H1 (cell line): Measurements from ENCODE around the gene FBXO21. TPM values are rescaled to one million over a fixed set of nuclear protein-coding genes. Genes with fewer than 3 reads are reported as not detected.

Source experiments
- CTCF ChIA-PET: fragments of 300-600 bp; sonication (Branson Sonifier 250); formaldehyde crosslinking; loops from one replicate; lab custom pipeline; 2021; ENCODE audit not compliant: partially characterized antibody; lab: Charles Lee
- POLR2A ChIA-PET: fragments of 300-600 bp; sonication (Branson Sonifier 250); formaldehyde crosslinking; loops from one replicate; lab custom pipeline; 2021; ENCODE audit warnings: inconsistent platforms; ENCODE audit not compliant: partially characterized antibody; lab: Charles Lee
- DNase-seq, 2 experiments: peaks; one replicate each; pipeline versions ENCODE4 v3.0.0 to v3.0.0-alpha.2; 2010 to 2022; ENCODE audit warnings: low spot score in 2 of 2, low read depth in 1 of 2, mixed read lengths in 1 of 2
- FAIRE-seq: peaks from 2 replicates; lab custom pipeline; 2011; peaks lifted over from hg19 to GRCh38; lab: Jason Lieb, UNC
- H2AFZ ChIP-seq: 2 replicates; pipeline ENCODE4 v1.8.1; 2012; ENCODE audit warnings: low read length, inconsistent platforms
- H2AK5ac ChIP-seq: 2 replicates; pipeline ENCODE4 v1.6.1; 2013; ENCODE audit warnings: low read depth, low read length
- H2BK120ac ChIP-seq: replicated peaks from 2 replicates; pipeline ENCODE3; 2013; ENCODE audit warnings: low read depth, low read length, inconsistent platforms
- H2BK12ac ChIP-seq: 2 replicates; pipeline ENCODE4 v1.6.1; 2013; ENCODE audit warnings: low read depth, low read length
- H2BK15ac ChIP-seq: 2 replicates; pipeline ENCODE4 v1.6.1; 2013; ENCODE audit warnings: low read length
- H2BK20ac ChIP-seq: 2 replicates; pipeline ENCODE4 v1.6.1; 2013; ENCODE audit warnings: low read length
- H2BK5ac ChIP-seq: 2 replicates; pipeline ENCODE4 v1.6.1; 2013; ENCODE audit warnings: low read depth, low read length
- H3K14ac ChIP-seq: 2 replicates; pipeline ENCODE4 v1.6.1; 2013; ENCODE audit warnings: inconsistent platforms; ENCODE audit not compliant: insufficient read length
- H3K18ac ChIP-seq: 2 replicates; pipeline ENCODE4 v1.6.1; 2013; ENCODE audit warnings: low read length; ENCODE audit errors: extremely low read depth
- H3K23ac ChIP-seq: 2 replicates; pipeline ENCODE4 v1.6.1; 2013; ENCODE audit warnings: inconsistent platforms; ENCODE audit not compliant: insufficient read length
- H3K23me2 ChIP-seq: 2 replicates; pipeline ENCODE4 v1.6.1; 2013; ENCODE audit warnings: low read depth, low read length
- H3K27ac ChIP-seq: 2 replicates; pipeline ENCODE4 v1.6.1; 2011; ENCODE audit warnings: low read depth, low read length, inconsistent platforms
- H3K27me3 ChIP-seq, 4 experiments: replicated peaks in 1 of 4; 1 replicate in 1 of 4; 2 replicates in 3 of 4; pipeline versions ENCODE4 v1.6.1 to v1.8.1; 2011 to 2013; ENCODE audit warnings: low read length in 3 of 4, mild to moderate bottlenecking in 3 of 4, inconsistent platforms in 2 of 4, mixed read lengths in 2 of 4, moderate library complexity in 1 of 4; ENCODE audit not compliant: control insufficient read depth in 3 of 4, insufficient read depth in 3 of 4; ENCODE audit errors: extremely low read depth in 1 of 4
- H3K36me3 ChIP-seq, 4 experiments: 2 replicates each; pipeline versions ENCODE4 v1.6.1 to v1.8.1; 2011 to 2013; ENCODE audit warnings: mild to moderate bottlenecking in 4 of 4, low read length in 3 of 4, moderate library complexity in 2 of 4, control low read depth in 1 of 4, inconsistent platforms in 1 of 4; ENCODE audit not compliant: insufficient read depth in 4 of 4, control insufficient read depth in 2 of 4
- H3K4ac ChIP-seq: replicated peaks from 2 replicates; pipeline ENCODE3; 2013; ENCODE audit warnings: low read length, low read depth, mixed read lengths, inconsistent platforms; ENCODE audit not compliant: insufficient read length
- H3K4me1 ChIP-seq, 4 experiments: replicated peaks in 1 of 4; 1 replicate in 1 of 4; 2 replicates in 3 of 4; pipeline versions ENCODE4 v1.6.1 to v1.8.1; 2011 to 2013; ENCODE audit warnings: low read length in 3 of 4, inconsistent platforms in 2 of 4, mixed read lengths in 1 of 4; ENCODE audit not compliant: insufficient read depth in 4 of 4, control insufficient read depth in 3 of 4
- H3K4me2 ChIP-seq, 2 experiments: 2 replicates each; pipeline versions ENCODE4 v1.6.1 to v1.8.1; 2011 to 2013; ENCODE audit warnings: low read depth in 2 of 2, low read length in 2 of 2, control low read depth in 1 of 2, inconsistent platforms in 1 of 2, mild to moderate bottlenecking in 1 of 2; ENCODE audit not compliant: insufficient read depth in 1 of 2
- H3K4me3 ChIP-seq, 4 experiments: fragments of 200-600, 300-600 bp in 1 of 4; sonication (generic), shearing (Covaris generic), sonication (Bioruptor Twin) in 1 of 4; 2 replicates each; pipeline versions ENCODE4 v1.5.1 to v1.8.1; 2011 to 2016; ENCODE audit warnings: low read length in 4 of 4, low read depth in 3 of 4, control low read depth in 2 of 4, inconsistent platforms in 2 of 4, mild to moderate bottlenecking in 2 of 4, mixed read lengths in 1 of 4, moderate library complexity in 1 of 4; ENCODE audit not compliant: insufficient read depth in 2 of 4; ENCODE audit errors: extremely low read depth in 1 of 4
- H3K56ac ChIP-seq: replicated peaks from 2 replicates; pipeline ENCODE3; 2013; ENCODE audit warnings: low read depth, mild to moderate bottlenecking, mixed read lengths, low read length, inconsistent platforms; ENCODE audit not compliant: insufficient read length
- H3K79me1 ChIP-seq: 2 replicates; pipeline ENCODE4 v1.6.1; 2013; ENCODE audit warnings: low read depth, low read length, control low read depth
- H3K79me2 ChIP-seq, 2 experiments: 2 replicates each; pipeline versions ENCODE4 v1.6.1 to v1.8.1; 2012 to 2013; ENCODE audit warnings: low read length in 2 of 2, mild to moderate bottlenecking in 2 of 2, inconsistent platforms in 1 of 2; ENCODE audit not compliant: insufficient read depth in 2 of 2, control insufficient read depth in 1 of 2
- H3K9ac ChIP-seq, 4 experiments: replicated peaks in 1 of 4; 1 replicate in 1 of 4; 2 replicates in 3 of 4; pipeline versions ENCODE4 v1.6.1 to v1.8.1; 2011 to 2013; ENCODE audit warnings: low read depth in 3 of 4, low read length in 3 of 4, control low read depth in 2 of 4, mild to moderate bottlenecking in 2 of 4, moderate library complexity in 2 of 4, inconsistent platforms in 1 of 4; ENCODE audit errors: extremely low read depth in 1 of 4
- H3K9me3 ChIP-seq, 2 experiments: 2 replicates each; pipeline versions ENCODE4 v1.6.1 to v1.8.1; 2012 to 2013; ENCODE audit warnings: mild to moderate bottlenecking in 2 of 2, moderate library complexity in 2 of 2, control low read depth in 1 of 2, inconsistent platforms in 1 of 2, low read depth in 1 of 2, low read length in 1 of 2, mixed read lengths in 1 of 2; ENCODE audit not compliant: insufficient read depth in 2 of 2
- H4K20me1 ChIP-seq, 2 experiments: replicated peaks in 1 of 2; 2 replicates each; pipeline versions ENCODE3 to v1.8.1; 2011 to 2013; ENCODE audit warnings: inconsistent platforms in 2 of 2, low read length in 2 of 2, mild to moderate bottlenecking in 1 of 2; ENCODE audit not compliant: insufficient read depth in 2 of 2, control insufficient read depth in 1 of 2
- H4K5ac ChIP-seq: 2 replicates; pipeline ENCODE4 v1.6.1; 2013; ENCODE audit warnings: low read length, low read depth, mixed read lengths, inconsistent platforms; ENCODE audit not compliant: insufficient read length
- H4K8ac ChIP-seq: 2 replicates; pipeline ENCODE4 v1.8.0; 2013; ENCODE audit warnings: mild to moderate bottlenecking, moderate library complexity, low read length, inconsistent platforms; ENCODE audit not compliant: insufficient read depth; ENCODE audit errors: extremely low read depth
- H4K91ac ChIP-seq: replicated peaks from 2 replicates; pipeline ENCODE3; 2013; ENCODE audit warnings: low read length, mixed read lengths, inconsistent platforms; ENCODE audit not compliant: insufficient read length
- CREB1 ChIP-seq: IDR thresholded peaks from 2 replicates; pipeline ENCODE4 v1.6.1; 2012; ENCODE audit warnings: inconsistent platforms
- E2F6 ChIP-seq: IDR thresholded peaks from 2 replicates; pipeline ENCODE4 v1.6.1; 2012; ENCODE audit warnings: inconsistent platforms
- EZH2 ChIP-seq: fragments of 200-600 bp; sonication (generic); IDR thresholded peaks from 2 replicates; pipeline ENCODE4 v1.7.1; 2012; ENCODE audit warnings: low read depth, mild to moderate bottlenecking, moderate library complexity, low read length, inconsistent platforms; ENCODE audit not compliant: severe bottlenecking
- WGBS, 2 experiments: shearing (Covaris generic) in 1 of 2; methylation state at CpG; one replicate each; pipeline versions ENCODE4 v1.1.6 to v1.1.7; 2013 to 2015; ENCODE audit warnings: low lambda C conversion rate in 2 of 2, mixed read lengths in 2 of 2, inconsistent platforms in 1 of 2, low coverage in 1 of 2, missing lambda C conversion rate in 1 of 2; ENCODE audit not compliant: insufficient replicate concordance in 2 of 2, insufficient coverage in 1 of 2, insufficient read length in 1 of 2; ENCODE audit errors: extremely low coverage in 1 of 2, missing lambda C conversion rate in 1 of 2; 5-methylcytosine and 5-hydroxymethylcytosine counted together
- polyA plus RNA-seq, 7 experiments: library from polyadenylated mRNA; depleted of rRNA in 3 of 7; stranded (reverse) in 5 of 7; unstranded in 2 of 7; fragments of >200 nt in 5 of 7; fragments of 200-250 nt in 2 of 7; gene quantifications; 1 replicate in 5 of 7; 2 replicates in 1 of 7; 4 replicates in 1 of 7; pipeline versions ENCODE4 v1.2.1 to v1.2.3, GENCODE V29; 2011 to 2013; ENCODE audit warnings: missing spikeins in 2 of 7, mixed read lengths in 2 of 7
- total RNA-seq: library from RNA; stranded (reverse); fragmentation: NEBNext Ultra II Directional; extraction: Animal tissue kit (Norgen Biotek cat#: 25700); gene quantifications from 2 replicates; pipeline ENCODE4 v1.2.1, GENCODE V29; 2021

FBXO21 gene
- total and polyA plus RNA-seq, 2 of the 8 experiments (the other 6 are each of a cell fraction or from before 2014, with no cell fraction given) = 57.0 to 80.6 TPM

GRCh38 chr12:117147639-117148038, 42.6 kb downstream of the FBXO21 start:
- POLR2A ChIA-PET = interaction anchor here (1.2 kb wide), 1 partner anchor 9 kb away, joined by 4 read pairs; no protein-coding TSS in a partner anchor
- TF ChIP-seq EZH2 = no peak
- TF ChIP-seq E2F6 = no peak
- no peak for TF ChIP-seq CREB1
- Histone ChIP-seq H4K5ac (no peak overlapping the region), H3K4me2 (no peak overlapping the region), H3K23ac (no peak overlapping the region), H2BK5ac (no peak overlapping the region), H3K79me1 (no peaks in the 10 kb centered on the region; the same call in 1 of the 2 replicates), H3K9ac (no peak overlapping the region), H4K8ac (no peak overlapping the region), H3K27ac (no peak overlapping the region), H2AK5ac (no peak overlapping the region), H2BK20ac (no peak overlapping the region), H3K4me3 (no peak overlapping the region), H2BK12ac (no peak overlapping the region), H3K27me3 (no peaks in the 10 kb centered on the region), H2BK120ac (no peak overlapping the region), H4K20me1 (peaks cover 0 to 5% of the 10 kb centered on the region in 2 experiments), H3K56ac (no peak overlapping the region), H4K91ac (no peak overlapping the region), H3K18ac (no peak overlapping the region), H3K79me2 (0 out of 4 replicates have a peak, but pooled peaks cover 0 to 2% of the 10 kb centered on the region in 2 experiments), H3K9me3 (no peaks in the 10 kb centered on the region), H3K23me2 (peaks cover 4% of the 10 kb centered on the region; the same call in 1 of the 2 replicates), H2AFZ (no peak overlapping the region), H3K4ac (no peak overlapping the region), H3K4me1 (peaks cover 0 to 4% (median 0%) of the 10 kb centered on the region in 4 experiments; a peak in 3 of 7 replicates), H3K36me3 (peaks cover 18 to 40% (median 26%) of the 10 kb centered on the region in 4 experiments), H2BK15ac (no peak overlapping the region), H3K14ac (no peak overlapping the region)
- CTCF ChIA-PET = no interaction called here
- DNase-seq (no peak), FAIRE-seq (no peak)
- WGBS, 2 experiments = 97% methylated on average over 12 of the region's 12 CpGs; no CpG with 5 or more reads in 1 of the 2 experiments
